Measurements from ENCODE around the gene CRTC1. TPM values are rescaled to one million over a fixed set of nuclear protein-coding genes. Genes with fewer than 3 reads are reported as not detected.

The CRTC1 gene
- total and polyA plus RNA-seq, 2 of the 13 experiments (the other 11 are each of a cell fraction or from before 2014, with no cell fraction given), result 2.0 to 2.7 TPM

GRCh38 chr19:18683109-18683957, at the start of gene CRTC1 (continued):
- TF ChIP-seq PRDM4 (CRISPR knock-in tag; IDR thresholded peaks at IDR 0.05; ENCODE audit: borderline replicate concordance) (no peak), HBP1 (CRISPR knock-in tag; IDR thresholded peaks at IDR 0.05; ENCODE audit: low read depth) (0 out of 2 replicates have a peak, but pooled peaks have one; percentile 61), ZMYM4 (CRISPR knock-in tag; IDR thresholded peaks at IDR 0.05) (no peak), ZNF710 (CRISPR knock-in tag; IDR thresholded peaks at IDR 0.05; ENCODE audit: borderline replicate concordance) (0 out of 2 replicates have a peak, but pooled peaks have one; percentile 32), HNRNPK (IDR thresholded peaks at IDR 0.05; ENCODE audit: low read depth, low read length, poor library complexity, severe bottlenecking) (no peak), ZNF350 (CRISPR knock-in tag; IDR thresholded peaks at IDR 0.05; ENCODE audit: borderline replicate concordance, low read depth) (0 out of 2 replicates have a peak, but pooled peaks have one; percentile 37), ZNF782 (CRISPR knock-in tag; IDR thresholded peaks at IDR 0.05; ENCODE audit: borderline replicate concordance) (peak; percentile 79; the same call in 1 of the 2 replicates), BCL6 (CRISPR knock-in tag; IDR thresholded peaks at IDR 0.05) (no peak), ZBTB7A (CRISPR knock-in tag; IDR thresholded peaks at IDR 0.05) (no peak), ZNF556 (CRISPR knock-in tag; IDR thresholded peaks at IDR 0.05; ENCODE audit: borderline replicate concordance) (peak; percentile 87), TFDP1 (CRISPR knock-in tag; IDR thresholded peaks at IDR 0.05; ENCODE audit: borderline replicate concordance) (peak; percentile 41; the same call in 1 of the 2 replicates), BRCA1 (CRISPR knock-in tag; IDR thresholded peaks at IDR 0.05) (no peak), ZNF44 (CRISPR knock-in tag; IDR thresholded peaks at IDR 0.05) (0 out of 2 replicates have a peak, but pooled peaks have one; percentile 28), SPEN (CRISPR knock-in tag; IDR thresholded peaks at IDR 0.05; ENCODE audit: low read depth) (peak; percentile 69), ZNF276 (CRISPR knock-in tag; IDR thresholded peaks at IDR 0.05; ENCODE audit: low read depth) (0 out of 2 replicates have a peak, but pooled peaks have one; percentile 24), SRSF1 (optimal IDR thresholded peaks at IDR 0.05; ENCODE audit: low read depth, low read length) (peak; percentile 83)

All from HepG2 (cell line).